Liver (tissue), 3 donors: ENCODE results near the gene UMAD1.

Experiments
- CTCF ChIP-seq: fragments of 150-350 bp; IDR thresholded peaks from 2 replicates; pipeline ENCODE4 v1.5.1; 2017; ENCODE audit warnings: improper control_type of control experiment, low read depth, low read length; ENCODE audit not compliant: missing input control
- NR2F2 ChIP-seq: IDR thresholded peaks from 2 replicates; pipeline ENCODE4 v1.6.1; 2016; ENCODE audit warnings: antibody characterized with exemption
- RAD21 ChIP-seq, 2 donors: IDR thresholded peaks; 2 replicates each; pipeline ENCODE4 v1.6.1; 2016; ENCODE audit warnings: antibody characterized with exemption in 2 of 2, mild to moderate bottlenecking in 2 of 2
- TF ChIP-seq, protein P1 (sequence below): IDR thresholded peaks from 2 replicates; pipeline ENCODE4 v1.6.1; 2016; ENCODE audit warnings: antibody characterized with exemption, mild to moderate bottlenecking
- donor health status: healthy.
- donor health status: healthy.

GRCh38 chr7:7851991-7852390 is 211.4 kb downstream of the UMAD1 start:
- TF ChIP-seq RAD21 (IDR thresholded peaks at IDR 0.05) (no peak), CTCF (no peak), NR2F2 (no peak)
- TF ChIP-seq, protein P1, sequence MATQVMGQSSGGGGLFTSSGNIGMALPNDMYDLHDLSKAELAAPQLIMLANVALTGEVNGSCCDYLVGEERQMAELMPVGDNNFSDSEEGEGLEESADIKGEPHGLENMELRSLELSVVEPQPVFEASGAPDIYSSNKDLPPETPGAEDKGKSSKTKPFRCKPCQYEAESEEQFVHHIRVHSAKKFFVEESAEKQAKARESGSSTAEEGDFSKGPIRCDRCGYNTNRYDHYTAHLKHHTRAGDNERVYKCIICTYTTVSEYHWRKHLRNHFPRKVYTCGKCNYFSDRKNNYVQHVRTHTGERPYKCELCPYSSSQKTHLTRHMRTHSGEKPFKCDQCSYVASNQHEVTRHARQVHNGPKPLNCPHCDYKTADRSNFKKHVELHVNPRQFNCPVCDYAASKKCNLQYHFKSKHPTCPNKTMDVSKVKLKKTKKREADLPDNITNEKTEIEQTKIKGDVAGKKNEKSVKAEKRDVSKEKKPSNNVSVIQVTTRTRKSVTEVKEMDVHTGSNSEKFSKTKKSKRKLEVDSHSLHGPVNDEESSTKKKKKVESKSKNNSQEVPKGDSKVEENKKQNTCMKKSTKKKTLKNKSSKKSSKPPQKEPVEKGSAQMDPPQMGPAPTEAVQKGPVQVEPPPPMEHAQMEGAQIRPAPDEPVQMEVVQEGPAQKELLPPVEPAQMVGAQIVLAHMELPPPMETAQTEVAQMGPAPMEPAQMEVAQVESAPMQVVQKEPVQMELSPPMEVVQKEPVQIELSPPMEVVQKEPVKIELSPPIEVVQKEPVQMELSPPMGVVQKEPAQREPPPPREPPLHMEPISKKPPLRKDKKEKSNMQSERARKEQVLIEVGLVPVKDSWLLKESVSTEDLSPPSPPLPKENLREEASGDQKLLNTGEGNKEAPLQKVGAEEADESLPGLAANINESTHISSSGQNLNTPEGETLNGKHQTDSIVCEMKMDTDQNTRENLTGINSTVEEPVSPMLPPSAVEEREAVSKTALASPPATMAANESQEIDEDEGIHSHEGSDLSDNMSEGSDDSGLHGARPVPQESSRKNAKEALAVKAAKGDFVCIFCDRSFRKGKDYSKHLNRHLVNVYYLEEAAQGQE: no peak
